B cell (primary cell): Measurements from ENCODE around the gene MUC20.

Source experiments
- CTCF ChIP-seq: fragments of 200-600 bp; IDR thresholded peaks from one replicate; pipeline ENCODE4 v1.8.0; 2022; ENCODE audit warnings: antibody characterized with exemption, mild to moderate bottlenecking
- EZH2 ChIP-seq: IDR thresholded peaks from 2 replicates; pipeline ENCODE4 v1.6.1; 2012; ENCODE audit warnings: borderline replicate concordance, low read depth, mild to moderate bottlenecking, moderate library complexity, low read length; ENCODE audit not compliant: insufficient read depth, poor library complexity, severe bottlenecking

GRCh38 chr3:195758721-195759353 is 38.1 kb downstream of the MUC20 start:
- TF ChIP-seq CTCF (no peak), EZH2 (no peak)
